Trophoblast cell (in vitro differentiated cells and primary cell): ENCODE measurements around the gene CNN2.
A peak's percentile ranks its signal among the peaks of the same experiment; 100 is the strongest.

ENCODE experiments used
- DNase-seq, 2 donors: peaks; one replicate each; pipeline ENCODE4 v3.0.0-alpha.2; 2016
- H2AFZ ChIP-seq: 2 replicates; pipeline ENCODE4 v1.6.1; 2013; ENCODE audit warnings: low read length, moderate library complexity, mild to moderate bottlenecking; ENCODE audit not compliant: insufficient read depth, poor library complexity
- H2AK5ac ChIP-seq: 2 replicates; pipeline ENCODE4 v1.6.1; 2013; ENCODE audit warnings: mild to moderate bottlenecking, low read length
- H2BK120ac ChIP-seq: 2 replicates; pipeline ENCODE4 v1.6.1; 2013; ENCODE audit warnings: low read length, mild to moderate bottlenecking, moderate library complexity; ENCODE audit not compliant: insufficient read depth, poor library complexity
- H2BK12ac ChIP-seq: 2 replicates; pipeline ENCODE4 v1.6.1; 2013; ENCODE audit warnings: mild to moderate bottlenecking, low read length, moderate library complexity
- H2BK5ac ChIP-seq: 2 replicates; pipeline ENCODE4 v1.6.1; 2013; ENCODE audit warnings: low read length, low read depth, moderate library complexity, mild to moderate bottlenecking; ENCODE audit not compliant: poor library complexity
- H3K14ac ChIP-seq: 2 replicates; pipeline ENCODE4 v1.6.1; 2013; ENCODE audit warnings: mild to moderate bottlenecking, low read length
- H3K18ac ChIP-seq: 2 replicates; pipeline ENCODE4 v1.6.1; 2013; ENCODE audit warnings: mild to moderate bottlenecking, low read length
- H3K23ac ChIP-seq: 2 replicates; pipeline ENCODE4 v1.6.1; 2013; ENCODE audit warnings: low read length
- H3K27ac ChIP-seq: 2 replicates; pipeline ENCODE4 v1.5.1; 2013; ENCODE audit warnings: low read depth, mild to moderate bottlenecking, inconsistent platforms, low read length, moderate library complexity
- H3K27me3 ChIP-seq: 2 replicates; pipeline ENCODE4 v1.6.1; 2013; ENCODE audit warnings: inconsistent platforms, mild to moderate bottlenecking, low read length, moderate library complexity; ENCODE audit not compliant: insufficient read depth
- H3K36me3 ChIP-seq, 2 experiments: 1 replicate in 1 of 2; 2 replicates in 1 of 2; pipeline ENCODE4 v1.6.1; 2013; ENCODE audit warnings: low read length in 2 of 2, mild to moderate bottlenecking in 2 of 2, moderate library complexity in 1 of 2; ENCODE audit not compliant: insufficient read depth in 2 of 2, control insufficient read depth in 1 of 2
- H3K4ac ChIP-seq: 2 replicates; pipeline ENCODE4 v1.6.1; 2013; ENCODE audit warnings: low read depth, mild to moderate bottlenecking, low read length, moderate library complexity
- H3K4me1 ChIP-seq, 2 experiments: 1 replicate in 1 of 2; 2 replicates in 1 of 2; pipeline ENCODE4 v1.6.1; 2013; ENCODE audit warnings: low read length in 2 of 2, mild to moderate bottlenecking in 2 of 2, moderate library complexity in 1 of 2; ENCODE audit not compliant: insufficient read depth in 2 of 2, control insufficient read depth in 1 of 2
- H3K4me2 ChIP-seq: 2 replicates; pipeline ENCODE4 v1.6.1; 2013; ENCODE audit warnings: inconsistent platforms, mild to moderate bottlenecking, low read length, moderate library complexity
- H3K4me3 ChIP-seq: 2 replicates; pipeline ENCODE4 v1.5.1; 2013; ENCODE audit warnings: mild to moderate bottlenecking, low read depth, low read length, inconsistent platforms
- H3K79me1 ChIP-seq: one replicate; pipeline ENCODE4 v1.6.1; 2013; ENCODE audit warnings: low read length
- H3K79me2 ChIP-seq: 2 replicates; pipeline ENCODE4 v1.6.1; 2013; ENCODE audit warnings: low read length, mild to moderate bottlenecking; ENCODE audit not compliant: control insufficient read depth, insufficient read depth, poor library complexity
- H3K9ac ChIP-seq: 2 replicates; pipeline ENCODE4 v1.6.1; 2013; ENCODE audit warnings: mild to moderate bottlenecking, low read length
- H3K9me3 ChIP-seq: 2 replicates; pipeline ENCODE4 v1.6.1; 2013; ENCODE audit warnings: low read depth, mild to moderate bottlenecking, control low read depth, inconsistent platforms, low read length; ENCODE audit not compliant: insufficient read depth
- H4K12ac ChIP-seq: 2 replicates; pipeline ENCODE4 v1.6.1; 2013; ENCODE audit warnings: low read depth, mild to moderate bottlenecking, low read length, moderate library complexity
- H4K8ac ChIP-seq: 2 replicates; pipeline ENCODE4 v1.6.1; 2013; ENCODE audit warnings: low read depth, mild to moderate bottlenecking, low read length, moderate library complexity
- H4K91ac ChIP-seq: one replicate; pipeline ENCODE4 v1.6.1; 2013; ENCODE audit warnings: low read depth, mild to moderate bottlenecking, low read length, moderate library complexity
- WGBS: extraction: QIAGEN DNeasy Blood & Tissue Kit; methylation state at CpG from one replicate; pipeline ENCODE4 v1.1.7; 2013; ENCODE audit warnings: missing lambda C conversion rate; ENCODE audit not compliant: insufficient read length, insufficient coverage; ENCODE audit errors: extremely low coverage; 5-methylcytosine and 5-hydroxymethylcytosine counted together

The CNN2 gene

GRCh38 chr19:1009041-1009980 lies 17.1 kb upstream of the CNN2 start:
- Histone ChIP-seq H4K12ac (no peak overlapping the region), H3K4ac (no peak overlapping the region), H3K79me2 (no peaks in the 10 kb centered on the region), H3K4me3 (no peak overlapping the region), H3K27ac (no peak overlapping the region), H3K9me3 (peaks cover 2% of the 10 kb centered on the region), H3K4me2 (no peak overlapping the region), H3K27me3 (no peaks in the 10 kb centered on the region), H3K4me1 (no peaks in the 10 kb centered on the region), H2BK5ac (no peak overlapping the region), H3K9ac (no peak overlapping the region), H4K8ac (no peak overlapping the region), H2BK120ac (no peak overlapping the region), H2AK5ac (no peak overlapping the region), H3K23ac (no peak overlapping the region), H4K91ac (no peak overlapping the region), H2AFZ (no peak overlapping the region), H3K79me1 (no peaks in the 10 kb centered on the region), H3K18ac (no peak overlapping the region), H3K36me3 (peaks cover 55 to 60% of the 10 kb centered on the region in 2 experiments), H3K14ac (no peak overlapping the region), H2BK12ac (no peak overlapping the region)
- DNase-seq = peak in 1 of 2 donors; percentile 45
- WGBS = no CpG with 5 or more reads among the region's 92 CpGs

- no peak for DNase-seq
- Histone ChIP-seq H3K14ac (no peak overlapping the region), H3K4me2 (no peak overlapping the region), H3K18ac (no peak overlapping the region), H2AK5ac (no peak overlapping the region), H3K27me3 (no peaks in the 10 kb centered on the region), H3K27ac (no peak overlapping the region), H3K79me1 (no peaks in the 10 kb centered on the region), H3K4me3 (peak overlapping the region; percentile 14), H2BK120ac (no peak overlapping the region), H4K91ac (no peak overlapping the region), H2BK12ac (no peak overlapping the region), H3K4me1 (no peaks in the 10 kb centered on the region), H3K4ac (no peak overlapping the region), H2BK5ac (no peak overlapping the region), H3K36me3 (peaks cover 61 to 67% of the 10 kb centered on the region in 2 experiments), H4K12ac (no peak overlapping the region), H3K9me3 (no peaks in the 10 kb centered on the region), H3K23ac (no peak overlapping the region), H3K79me2 (no peaks in the 10 kb centered on the region), H2AFZ (no peak overlapping the region), H3K9ac (no peak overlapping the region), H4K8ac (no peak overlapping the region)
- WGBS = no CpG with 5 or more reads among the region's 29 CpGs
These were observed 16.3 kb upstream of the CNN2 start for GRCh38 chr19:1009981-1010538.

GRCh38 chr19:1010586-1011510 lies 15.6 kb upstream of the CNN2 start:
- H3K36me3 ChIP-seq = peaks cover 63 to 68% of the 10 kb centered on the region in 2 experiments
- H3K9me3 ChIP-seq = no peaks in the 10 kb centered on the region
- no peaks in the 10 kb centered on the region for H3K79me1 ChIP-seq
- no peak overlapping the region for H3K27ac ChIP-seq
- no peak overlapping the region for H2AK5ac ChIP-seq
- H3K9ac ChIP-seq = no peak overlapping the region
- no peak overlapping the region for H4K12ac ChIP-seq
- no peak overlapping the region for H4K91ac ChIP-seq
- H3K18ac ChIP-seq = no peak overlapping the region
- no CpG with 5 or more reads among the region's 56 CpGs for WGBS
- no peak for DNase-seq
- no peaks in the 10 kb centered on the region for H3K27me3 ChIP-seq
- H4K8ac ChIP-seq = no peak overlapping the region
- no peak overlapping the region for H3K4ac ChIP-seq
- H3K23ac ChIP-seq = no peak overlapping the region
- H2BK12ac ChIP-seq = no peak overlapping the region
- H2BK120ac ChIP-seq = no peak overlapping the region
- H3K14ac ChIP-seq = no peak overlapping the region
- peak overlapping the region; percentile 14 for H3K4me3 ChIP-seq
- peaks cover 3 to 4% of the 10 kb centered on the region in 2 experiments for H3K4me1 ChIP-seq
- no peak overlapping the region for H2AFZ ChIP-seq
- peaks cover 7% of the 10 kb centered on the region for H3K79me2 ChIP-seq
- no peak overlapping the region for H2BK5ac ChIP-seq
- no peak overlapping the region for H3K4me2 ChIP-seq

- no peak overlapping the region for H2BK12ac ChIP-seq
- H3K18ac ChIP-seq = no peak overlapping the region
- H4K8ac ChIP-seq = no peak overlapping the region
- no peak overlapping the region for H2AK5ac ChIP-seq
- H4K91ac ChIP-seq = no peak overlapping the region
- peaks cover 11 to 12% of the 10 kb centered on the region in 2 experiments for H3K4me1 ChIP-seq
- H3K4ac ChIP-seq = no peak overlapping the region
- H2BK120ac ChIP-seq = no peak overlapping the region
- no peak overlapping the region for H4K12ac ChIP-seq
- no peaks in the 10 kb centered on the region for H3K27me3 ChIP-seq
- WGBS = no CpG with 5 or more reads among the region's 36 CpGs
- peaks cover under 1% of the 10 kb centered on the region for H3K79me1 ChIP-seq
- H3K4me2 ChIP-seq = no peak overlapping the region
- no peak overlapping the region for H3K14ac ChIP-seq
- no peak overlapping the region for H2AFZ ChIP-seq
- no peak overlapping the region for H3K9ac ChIP-seq
- H3K9me3 ChIP-seq = no peaks in the 10 kb centered on the region
- no peak overlapping the region for H3K4me3 ChIP-seq
- H3K36me3 ChIP-seq = peaks cover 68% of the 10 kb centered on the region in 2 experiments
- no peak overlapping the region for H3K27ac ChIP-seq
- H3K79me2 ChIP-seq = peaks cover 13% of the 10 kb centered on the region
- H2BK5ac ChIP-seq = no peak overlapping the region
- no peak for DNase-seq
- H3K23ac ChIP-seq = no peak overlapping the region
These were observed 14.5 kb upstream of the CNN2 start for GRCh38 chr19:1011831-1012333.
